ENCODE results near the gene KIF21A.

KIF21A gene

GRCh38 chr12:39389399-39390150 lies 53.3 kb downstream of the KIF21A start:
- no peak for DNase-seq (ENCODE audit: low spot score)

- no peak for DNase-seq (ENCODE audit: low spot score)
Measured at GRCh38 chr12:39386335-39386734, 56.6 kb downstream of the KIF21A start.

GRCh38 chr12:39383114-39383513 lies 59.8 kb downstream of the KIF21A start:
- no peak for DNase-seq (ENCODE audit: low spot score)

GRCh38 chr12:39380090-39380489 lies 62.8 kb downstream of the KIF21A start:
- DNase-seq (ENCODE audit: low spot score) = peak; percentile 16

- DNase-seq (ENCODE audit: low spot score) = no peak
Measured at GRCh38 chr12:39378341-39378740, 64.6 kb downstream of the KIF21A start.

- DNase-seq (ENCODE audit: low spot score) = no peak
Measured at GRCh38 chr12:39375206-39375808, 67.6 kb downstream of the KIF21A start.

GRCh38 chr12:39372929-39373328 lies 70.0 kb downstream of the KIF21A start:
- no peak for DNase-seq (ENCODE audit: low spot score)

- DNase-seq (ENCODE audit: low spot score) = no peak
Measured at GRCh38 chr12:39372204-39372925, 70.6 kb downstream of the KIF21A start.

- DNase-seq (ENCODE audit: low spot score) = no peak
Measured at GRCh38 chr12:39369756-39370155, 73.2 kb downstream of the KIF21A start.

GRCh38 chr12:39368891-39369290 lies 74.0 kb downstream of the KIF21A start:
- DNase-seq (ENCODE audit: low spot score) = no peak

- no peak for DNase-seq (ENCODE audit: low spot score)
Measured at GRCh38 chr12:39368096-39368495, 74.8 kb downstream of the KIF21A start.

GRCh38 chr12:39367494-39367893 lies 75.4 kb downstream of the KIF21A start:
- no peak for DNase-seq (ENCODE audit: low spot score)

GRCh38 chr12:39365364-39366001 lies 77.4 kb downstream of the KIF21A start:
- no peak for DNase-seq (ENCODE audit: low spot score)

- DNase-seq (ENCODE audit: low spot score) = no peak
Measured at GRCh38 chr12:39364196-39364595, 78.7 kb downstream of the KIF21A start.

GRCh38 chr12:39359645-39360044 lies 83.3 kb downstream of the KIF21A start:
- DNase-seq (ENCODE audit: low spot score) = no peak

- DNase-seq (ENCODE audit: low spot score) = no peak
Measured at GRCh38 chr12:39357041-39357440, 85.9 kb downstream of the KIF21A start.

GRCh38 chr12:39355841-39356240 lies 87.1 kb downstream of the KIF21A start:
- DNase-seq (ENCODE audit: low spot score) = no peak

GRCh38 chr12:39354955-39355354 lies 88.0 kb downstream of the KIF21A start:
- no peak for DNase-seq (ENCODE audit: low spot score)

GRCh38 chr12:39352471-39353017 lies 90.4 kb downstream of the KIF21A start:
- no peak for DNase-seq (ENCODE audit: low spot score)

- DNase-seq (ENCODE audit: low spot score) = no peak
Measured at GRCh38 chr12:39351153-39351552, 91.8 kb downstream of the KIF21A start.

GRCh38 chr12:39348941-39349626 lies 93.8 kb downstream of the KIF21A start:
- no peak for DNase-seq (ENCODE audit: low spot score)

GRCh38 chr12:39348523-39348922 lies 94.4 kb downstream of the KIF21A start:
- no peak for DNase-seq (ENCODE audit: low spot score)

Measured in HuH-7 (cell line).